ENCODE results near the gene C11orf58.

C11orf58 gene

GRCh38 chr11:16784666-16785065 lies 46.2 kb downstream of the C11orf58 start:
- DNase-seq (ENCODE audit: extremely low read depth in 1 of 2, low read depth in 1 of 2) = no peak

DNA sequence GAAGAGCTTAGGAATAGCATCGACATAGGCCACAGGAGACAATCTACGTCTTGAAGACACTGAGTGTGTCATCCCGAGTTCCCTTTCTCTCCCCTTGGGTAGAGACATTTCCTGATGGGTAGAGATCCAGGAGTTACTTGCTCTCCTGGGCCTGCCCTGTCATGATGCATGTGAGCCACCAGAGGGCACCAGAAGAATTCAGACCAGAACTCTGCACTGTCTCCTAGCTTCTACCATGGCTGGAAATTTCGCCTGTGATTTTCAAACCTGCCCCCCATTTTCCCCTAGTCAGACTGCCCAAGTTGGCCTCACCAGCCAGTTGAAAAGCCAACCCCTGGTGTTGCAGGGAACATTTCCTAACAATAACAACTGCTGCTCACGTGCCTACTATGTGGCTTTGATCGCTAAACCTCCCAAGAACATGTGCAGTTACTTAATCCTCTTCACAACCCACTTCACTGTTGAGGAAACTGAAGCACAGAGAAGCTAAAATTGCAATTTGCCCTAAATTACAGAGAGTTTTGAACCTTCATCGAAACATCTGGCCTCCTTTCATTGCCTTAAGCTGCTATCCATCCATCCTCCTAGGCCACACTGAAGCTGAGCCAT lies 47.2 kb downstream of the C11orf58 start:
- peak in 1 of 2 donors; percentile 36 for DNase-seq (ENCODE audit: extremely low read depth in 1 of 2, low read depth in 1 of 2)

DNA sequence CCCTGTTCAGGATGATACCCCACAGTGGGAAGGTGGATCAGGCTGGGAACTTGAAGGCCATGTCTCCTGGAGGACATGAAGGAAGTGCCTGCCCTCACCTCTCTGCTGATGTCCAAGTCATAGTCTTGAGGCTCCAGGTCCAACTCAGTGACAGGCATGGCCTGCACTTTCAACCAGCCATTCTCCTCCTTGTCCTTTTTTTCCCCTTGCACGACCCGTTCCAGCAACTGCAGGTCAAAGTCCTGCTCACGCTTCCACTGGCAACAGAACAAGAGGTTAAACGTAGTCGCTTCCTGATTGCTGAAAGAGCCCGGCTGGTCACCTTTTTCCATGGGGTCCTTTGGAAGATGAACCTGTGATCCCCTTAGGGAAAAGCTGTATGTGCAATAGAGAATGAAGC lies 47.7 kb downstream of the C11orf58 start:
- DNase-seq (ENCODE audit: extremely low read depth in 1 of 2, low read depth in 1 of 2) = no peak

GRCh38 chr11:16787035-16787742 lies 48.7 kb downstream of the C11orf58 start:
- DNase-seq (ENCODE audit: extremely low read depth in 1 of 2, low read depth in 1 of 2) = no peak

DNA sequence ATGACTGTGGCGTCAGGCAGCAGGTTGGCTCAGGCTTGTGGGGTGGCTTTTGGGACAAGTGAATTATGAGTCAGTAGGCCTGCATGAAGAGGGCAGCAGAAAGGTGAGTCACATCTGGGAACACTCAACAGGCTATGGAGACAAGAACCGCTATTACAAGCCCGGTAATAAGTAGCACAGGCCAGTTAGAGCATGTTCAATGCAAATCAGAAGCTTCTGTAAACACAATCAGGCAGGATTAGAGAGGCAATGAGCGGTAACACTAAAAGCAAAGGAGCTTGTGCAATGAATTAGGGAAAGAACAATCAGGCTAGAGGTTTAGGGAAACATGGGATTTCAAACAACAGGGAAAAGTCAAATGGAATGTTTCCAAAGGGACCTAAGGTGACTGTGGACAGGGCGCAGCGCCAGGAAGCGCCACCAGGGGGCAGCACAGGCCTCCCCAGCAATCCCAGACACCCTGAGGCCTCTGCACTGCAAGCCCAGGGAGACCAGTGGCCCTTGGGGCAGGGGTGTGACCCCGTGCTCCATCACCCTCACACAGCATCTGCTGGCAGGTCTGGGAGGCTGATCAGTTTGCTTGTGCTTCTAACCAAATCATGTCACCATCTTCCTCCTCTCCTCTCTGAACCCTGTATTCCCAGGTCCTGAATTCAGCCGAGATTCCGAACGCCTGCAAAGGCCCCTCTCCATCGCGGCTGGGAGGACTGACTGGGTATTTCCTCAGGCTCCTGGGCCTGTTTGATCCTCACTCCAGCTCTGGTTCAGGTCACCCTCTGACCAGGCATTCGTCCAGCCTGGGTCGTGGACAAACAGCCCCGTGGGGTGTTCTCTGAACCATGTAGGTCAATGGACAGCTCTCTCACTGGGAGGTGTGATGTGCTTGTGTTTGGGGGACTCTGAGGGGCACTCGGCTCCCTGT lies 50.0 kb downstream of the C11orf58 start:
- peak; percentile 17 for DNase-seq (ENCODE audit: extremely low read depth in 1 of 2, low read depth in 1 of 2)

GRCh38 chr11:16789063-16789420 lies 50.6 kb downstream of the C11orf58 start:
- no peak for DNase-seq (ENCODE audit: extremely low read depth in 1 of 2, low read depth in 1 of 2)

DNA sequence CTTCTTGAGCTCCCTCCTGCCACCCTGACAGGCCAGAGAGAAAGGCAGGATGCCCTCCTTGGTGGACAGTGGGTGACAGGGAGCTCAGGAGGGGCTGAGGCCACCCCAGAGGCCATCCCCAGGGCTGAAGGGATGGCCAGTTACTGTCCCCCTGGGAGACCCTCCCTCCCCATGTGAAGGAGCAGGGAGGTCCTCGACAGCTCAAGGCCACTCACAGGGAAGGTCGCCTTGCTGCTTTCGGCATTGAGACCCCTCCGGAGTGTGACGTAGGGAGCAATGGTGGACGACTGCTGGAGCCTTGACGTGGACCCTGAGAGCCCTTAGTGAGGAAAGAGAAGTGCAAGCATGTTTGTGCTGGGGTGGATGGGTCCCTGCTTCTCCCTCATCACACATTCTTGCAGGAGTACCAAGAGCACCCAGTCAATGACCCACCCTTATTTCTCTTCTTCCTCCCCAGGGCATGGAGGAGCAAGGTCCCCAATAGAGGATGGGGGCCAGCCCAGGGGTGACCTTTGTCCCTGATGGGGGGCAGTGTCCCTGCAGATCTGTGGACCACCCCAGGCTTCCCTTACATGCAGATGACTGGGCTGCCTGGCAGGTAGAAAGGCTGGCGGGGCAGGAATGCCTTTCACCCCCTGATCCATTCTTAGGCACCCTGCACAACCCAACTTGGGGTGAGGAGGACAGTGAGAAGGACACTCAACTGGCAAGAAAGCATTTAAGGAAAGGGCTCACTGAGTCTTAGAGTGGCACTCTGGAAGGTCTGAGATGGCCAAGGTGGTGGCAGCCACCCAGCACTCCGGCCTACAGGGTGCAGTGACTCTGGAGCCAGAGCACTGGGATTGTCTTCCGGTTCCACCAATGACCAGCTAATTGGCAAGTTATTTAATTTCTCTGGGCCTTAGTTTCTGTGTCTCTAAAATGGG lies 51.4 kb downstream of the C11orf58 start:
- no peak for DNase-seq (ENCODE audit: extremely low read depth in 1 of 2, low read depth in 1 of 2)

- DNase-seq (ENCODE audit: extremely low read depth in 1 of 2, low read depth in 1 of 2) = no peak
These were observed 52.2 kb downstream of the C11orf58 start for GRCh38 chr11:16790486-16791190.

DNA sequence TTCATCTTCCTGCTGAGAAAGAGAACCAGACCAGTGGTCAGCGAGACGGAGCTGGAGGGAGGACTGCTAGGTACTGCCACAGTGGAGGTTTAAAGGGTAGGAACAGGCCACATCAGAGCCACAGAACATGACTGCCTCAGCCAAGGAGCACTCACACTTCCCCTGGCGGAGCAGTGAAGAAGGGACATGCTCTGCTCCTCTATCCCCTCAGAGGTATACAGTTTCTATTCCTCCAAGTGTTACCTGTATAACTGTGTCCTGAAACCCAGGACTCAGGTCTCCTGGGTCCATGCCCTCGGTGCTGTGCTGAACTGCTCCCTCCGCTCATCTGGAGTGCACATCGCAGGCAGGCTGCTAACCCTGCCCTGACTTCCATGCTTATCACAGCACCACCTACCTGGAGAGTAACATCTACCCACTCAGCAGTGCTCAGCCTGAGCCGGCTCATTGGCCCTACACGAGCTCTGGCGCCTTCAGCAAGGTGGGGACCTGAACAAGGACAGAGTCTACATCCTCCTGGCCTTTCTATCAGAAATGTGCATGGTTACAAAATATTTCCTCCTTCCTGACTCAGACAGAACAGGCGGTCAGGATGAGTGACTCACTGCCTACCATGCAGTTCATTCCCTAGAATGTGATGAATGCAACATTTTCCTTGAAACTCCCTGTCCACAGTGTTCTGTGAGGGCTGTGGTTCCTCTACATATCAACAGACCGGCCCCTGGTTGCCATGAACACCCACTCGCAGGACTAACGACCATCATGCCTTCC lies 52.9 kb downstream of the C11orf58 start:
- peak in 1 of 2 donors; percentile 11 for DNase-seq (ENCODE audit: extremely low read depth in 1 of 2, low read depth in 1 of 2)

- DNase-seq (ENCODE audit: extremely low read depth in 1 of 2, low read depth in 1 of 2) = no peak
These were observed 54.0 kb downstream of the C11orf58 start for GRCh38 chr11:16792426-16792825.

DNA sequence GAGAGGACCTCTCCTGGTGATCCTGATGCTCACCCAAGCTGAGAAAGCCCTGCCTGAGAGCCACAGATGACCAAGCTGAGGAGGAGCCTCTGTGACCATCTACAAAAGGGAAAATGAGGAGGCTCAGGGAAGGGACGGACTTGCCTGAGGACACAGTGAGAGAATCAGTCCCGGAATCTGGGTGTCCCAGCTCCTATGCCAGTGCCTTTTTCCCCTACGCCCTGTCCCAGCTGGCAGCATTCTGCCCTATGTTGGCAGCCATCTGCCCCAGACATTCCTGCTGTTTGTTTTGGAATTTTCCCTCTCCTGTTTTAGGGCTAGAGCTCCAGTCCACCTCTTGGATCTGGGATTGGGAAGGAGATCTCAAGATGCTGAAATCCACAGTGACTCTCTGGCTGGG lies 54.6 kb downstream of the C11orf58 start:
- DNase-seq (ENCODE audit: extremely low read depth in 1 of 2, low read depth in 1 of 2) = no peak

GRCh38 chr11:16793511-16793910 lies 55.1 kb downstream of the C11orf58 start:
- DNase-seq (ENCODE audit: extremely low read depth in 1 of 2, low read depth in 1 of 2) = no peak

- DNase-seq (ENCODE audit: extremely low read depth in 1 of 2, low read depth in 1 of 2) = no peak
These were observed 55.8 kb downstream of the C11orf58 start for GRCh38 chr11:16794047-16794818.

- no peak for DNase-seq (ENCODE audit: extremely low read depth in 1 of 2, low read depth in 1 of 2)
These were observed 56.7 kb downstream of the C11orf58 start for GRCh38 chr11:16795146-16795545.

- no peak for DNase-seq (ENCODE audit: extremely low read depth in 1 of 2, low read depth in 1 of 2)
These were observed 57.9 kb downstream of the C11orf58 start for GRCh38 chr11:16796311-16796710.

- no peak for DNase-seq (ENCODE audit: extremely low read depth in 1 of 2, low read depth in 1 of 2)
These were observed 59.3 kb downstream of the C11orf58 start for GRCh38 chr11:16797776-16798175.

DNA sequence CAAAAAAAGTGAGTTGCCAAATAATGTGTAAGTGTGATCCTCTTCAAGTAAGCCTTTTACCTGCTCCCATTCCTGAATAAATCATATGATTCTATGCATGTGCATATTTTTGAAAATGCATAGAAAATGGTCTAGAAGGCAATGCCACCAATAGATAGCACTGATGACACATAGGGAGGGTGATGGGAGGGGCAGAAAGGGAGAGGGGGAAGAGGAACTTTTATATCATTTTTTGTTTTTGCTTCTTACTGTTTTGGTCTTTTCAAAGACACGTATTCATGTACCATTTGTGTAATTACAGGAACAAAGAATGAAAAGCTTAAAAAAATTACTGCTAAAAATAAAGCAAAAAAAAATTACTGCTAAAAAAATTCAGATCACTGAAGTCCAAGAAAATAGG lies 60.8 kb downstream of the C11orf58 start:
- no peak for DNase-seq (ENCODE audit: extremely low read depth in 1 of 2, low read depth in 1 of 2)

GRCh38 chr11:16799890-16800289 lies 61.4 kb downstream of the C11orf58 start:
- DNase-seq (ENCODE audit: extremely low read depth in 1 of 2, low read depth in 1 of 2) = no peak

GRCh38 chr11:16800382-16800781 lies 61.9 kb downstream of the C11orf58 start:
- no peak for DNase-seq (ENCODE audit: extremely low read depth in 1 of 2, low read depth in 1 of 2)
